ENCODE results near the gene ALK.

DNA sequence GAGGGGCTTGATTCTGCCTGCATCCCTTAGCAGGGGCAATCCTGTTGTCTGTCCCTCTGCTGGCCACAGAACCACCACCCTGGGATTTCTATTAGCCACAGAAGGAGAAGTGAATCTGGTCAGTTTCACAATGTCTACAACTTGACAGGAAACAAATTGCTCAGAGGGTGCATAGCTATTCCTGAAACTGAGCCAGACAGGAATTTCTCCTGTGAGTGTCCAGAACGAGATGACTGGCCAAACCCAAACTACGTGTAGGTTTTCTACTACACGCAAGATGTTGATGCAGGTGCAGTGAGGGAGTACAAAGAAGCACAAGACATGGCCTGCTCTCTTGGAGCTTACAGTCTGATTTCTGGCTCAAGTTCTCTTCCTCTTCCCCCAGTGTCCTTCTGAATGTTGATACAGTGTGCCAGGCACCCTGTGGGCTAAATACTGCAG lies 604.3 kb downstream of the ALK start:
- TF ChIP-seq GATA3 (IDR thresholded peaks at IDR 0.05; ENCODE audit: low read depth, low read length) (no peak), GATA2 (IDR thresholded peaks at IDR 0.05; ENCODE audit: low read depth, low read length) (no peak)
